ENCODE measurements around the gene HACD2.

DNA sequence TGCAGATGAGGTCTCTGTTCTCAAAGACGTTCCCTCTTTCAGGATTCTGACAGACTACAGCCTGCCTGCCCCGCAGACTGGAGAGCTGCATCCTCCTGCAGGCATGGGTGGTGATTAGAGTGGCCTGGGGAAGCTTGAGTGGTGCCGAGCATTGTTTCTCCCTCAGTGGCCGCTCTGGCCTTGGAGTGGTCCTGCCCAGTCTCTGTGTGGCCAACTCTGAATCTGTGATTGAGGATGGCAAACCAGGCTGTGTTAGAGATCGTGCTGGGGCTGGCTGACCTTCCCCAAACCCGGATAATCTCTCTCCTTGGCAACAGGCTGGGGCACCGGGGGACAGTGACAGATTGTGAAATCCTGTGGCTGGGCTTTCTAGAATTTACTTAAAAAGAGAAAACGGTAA, 125.0 kb downstream of the HACD2 start:
- no peak for TF ChIP-seq EZH2phosphoT487 (IDR thresholded peaks at IDR 0.05)
- TF ChIP-seq, protein P1, sequence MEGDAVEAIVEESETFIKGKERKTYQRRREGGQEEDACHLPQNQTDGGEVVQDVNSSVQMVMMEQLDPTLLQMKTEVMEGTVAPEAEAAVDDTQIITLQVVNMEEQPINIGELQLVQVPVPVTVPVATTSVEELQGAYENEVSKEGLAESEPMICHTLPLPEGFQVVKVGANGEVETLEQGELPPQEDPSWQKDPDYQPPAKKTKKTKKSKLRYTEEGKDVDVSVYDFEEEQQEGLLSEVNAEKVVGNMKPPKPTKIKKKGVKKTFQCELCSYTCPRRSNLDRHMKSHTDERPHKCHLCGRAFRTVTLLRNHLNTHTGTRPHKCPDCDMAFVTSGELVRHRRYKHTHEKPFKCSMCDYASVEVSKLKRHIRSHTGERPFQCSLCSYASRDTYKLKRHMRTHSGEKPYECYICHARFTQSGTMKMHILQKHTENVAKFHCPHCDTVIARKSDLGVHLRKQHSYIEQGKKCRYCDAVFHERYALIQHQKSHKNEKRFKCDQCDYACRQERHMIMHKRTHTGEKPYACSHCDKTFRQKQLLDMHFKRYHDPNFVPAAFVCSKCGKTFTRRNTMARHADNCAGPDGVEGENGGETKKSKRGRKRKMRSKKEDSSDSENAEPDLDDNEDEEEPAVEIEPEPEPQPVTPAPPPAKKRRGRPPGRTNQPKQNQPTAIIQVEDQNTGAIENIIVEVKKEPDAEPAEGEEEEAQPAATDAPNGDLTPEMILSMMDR (IDR thresholded peaks at IDR 0.05) = no peak
